Neural cell (in vitro differentiated cells): ENCODE results near the gene NCOA3.

Experiments
- POLR2AphosphoS5 ChIP-seq: IDR thresholded peaks from 2 replicates; pipeline ENCODE4 v1.6.1; 2012
- RAD21 ChIP-seq: fragments of 450-650 bp; conservative IDR thresholded peaks from 2 replicates; pipeline ENCODE4 v1.6.1; 2014; ENCODE audit warnings: antibody characterized with exemption, mild to moderate bottlenecking, moderate library complexity
- REST ChIP-seq: IDR thresholded peaks from 2 replicates; pipeline ENCODE4 v1.6.1; 2012; ENCODE audit warnings: borderline replicate concordance
- TF ChIP-seq, protein P1 (sequence below): fragments of 450-650 bp; IDR thresholded peaks from 2 replicates; pipeline ENCODE4 v1.5.1; 2014; ENCODE audit warnings: antibody characterized with exemption, mild to moderate bottlenecking, moderate library complexity; ENCODE audit not compliant: poor library complexity, severe bottlenecking

GRCh38 chr20:47694021-47694818 lies 192.5 kb downstream of the NCOA3 start:
- TF ChIP-seq, protein P1, sequence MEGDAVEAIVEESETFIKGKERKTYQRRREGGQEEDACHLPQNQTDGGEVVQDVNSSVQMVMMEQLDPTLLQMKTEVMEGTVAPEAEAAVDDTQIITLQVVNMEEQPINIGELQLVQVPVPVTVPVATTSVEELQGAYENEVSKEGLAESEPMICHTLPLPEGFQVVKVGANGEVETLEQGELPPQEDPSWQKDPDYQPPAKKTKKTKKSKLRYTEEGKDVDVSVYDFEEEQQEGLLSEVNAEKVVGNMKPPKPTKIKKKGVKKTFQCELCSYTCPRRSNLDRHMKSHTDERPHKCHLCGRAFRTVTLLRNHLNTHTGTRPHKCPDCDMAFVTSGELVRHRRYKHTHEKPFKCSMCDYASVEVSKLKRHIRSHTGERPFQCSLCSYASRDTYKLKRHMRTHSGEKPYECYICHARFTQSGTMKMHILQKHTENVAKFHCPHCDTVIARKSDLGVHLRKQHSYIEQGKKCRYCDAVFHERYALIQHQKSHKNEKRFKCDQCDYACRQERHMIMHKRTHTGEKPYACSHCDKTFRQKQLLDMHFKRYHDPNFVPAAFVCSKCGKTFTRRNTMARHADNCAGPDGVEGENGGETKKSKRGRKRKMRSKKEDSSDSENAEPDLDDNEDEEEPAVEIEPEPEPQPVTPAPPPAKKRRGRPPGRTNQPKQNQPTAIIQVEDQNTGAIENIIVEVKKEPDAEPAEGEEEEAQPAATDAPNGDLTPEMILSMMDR, result no peak
- TF ChIP-seq RAD21 (no peak), REST (no peak), POLR2AphosphoS5 (no peak)
